ENCODE results near the gene MGAT5. TPM values are rescaled to one million over a fixed set of nuclear protein-coding genes. Genes with fewer than 3 reads are reported as not detected.

The MGAT5 gene
- total RNA-seq, 1 experiment from 2014 or later: 34.0 TPM

- no peak for ATAC-seq
- TF ChIP-seq CEBPB (IDR thresholded peaks at IDR 0.05; ENCODE audit: low read depth) (no peak), MAX (IDR thresholded peaks at IDR 0.05) (no peak), ELF1 (IDR thresholded peaks at IDR 0.05; ENCODE audit: borderline replicate concordance, low read depth) (no peak), EZH2phosphoT487 (IDR thresholded peaks at IDR 0.05; ENCODE audit: borderline replicate concordance) (no peak), CBX3 (IDR thresholded peaks at IDR 0.05; ENCODE audit: low read depth) (no peak), YY1 (IDR thresholded peaks at IDR 0.05; ENCODE audit: extremely low read depth, insufficient replicate concordance, low read depth, low read length) (no peak), ZNF274 (IDR thresholded peaks at IDR 0.05; ENCODE audit: low read depth, low read length) (no peak), ZFX (IDR thresholded peaks at IDR 0.05) (no peak), POLR2AphosphoS5 (IDR thresholded peaks at IDR 0.05; ENCODE audit: low read depth, low read length) (no peak), TCF7L2 (IDR thresholded peaks at IDR 0.05; ENCODE audit: borderline replicate concordance, extremely low read depth, insufficient read depth, insufficient read length) (no peak), RAD21 (IDR thresholded peaks at IDR 0.05; ENCODE audit: low read depth) (no peak), SIN3A (IDR thresholded peaks at IDR 0.05; ENCODE audit: low read depth) (no peak), SRF (IDR thresholded peaks at IDR 0.05; ENCODE audit: low read depth) (no peak), EGR1 (IDR thresholded peaks at IDR 0.05; ENCODE audit: low read depth) (no peak), FOSL1 (IDR thresholded peaks at IDR 0.05; ENCODE audit: low read depth) (no peak), ZBTB33 (IDR thresholded peaks at IDR 0.05; ENCODE audit: extremely low read depth, insufficient replicate concordance, low read length) (no peak)
- TF ChIP-seq, protein P1, sequence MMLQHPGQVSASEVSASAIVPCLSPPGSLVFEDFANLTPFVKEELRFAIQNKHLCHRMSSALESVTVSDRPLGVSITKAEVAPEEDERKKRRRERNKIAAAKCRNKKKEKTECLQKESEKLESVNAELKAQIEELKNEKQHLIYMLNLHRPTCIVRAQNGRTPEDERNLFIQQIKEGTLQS (IDR thresholded peaks at IDR 0.05): no peak
- TF ChIP-seq, protein P2, sequence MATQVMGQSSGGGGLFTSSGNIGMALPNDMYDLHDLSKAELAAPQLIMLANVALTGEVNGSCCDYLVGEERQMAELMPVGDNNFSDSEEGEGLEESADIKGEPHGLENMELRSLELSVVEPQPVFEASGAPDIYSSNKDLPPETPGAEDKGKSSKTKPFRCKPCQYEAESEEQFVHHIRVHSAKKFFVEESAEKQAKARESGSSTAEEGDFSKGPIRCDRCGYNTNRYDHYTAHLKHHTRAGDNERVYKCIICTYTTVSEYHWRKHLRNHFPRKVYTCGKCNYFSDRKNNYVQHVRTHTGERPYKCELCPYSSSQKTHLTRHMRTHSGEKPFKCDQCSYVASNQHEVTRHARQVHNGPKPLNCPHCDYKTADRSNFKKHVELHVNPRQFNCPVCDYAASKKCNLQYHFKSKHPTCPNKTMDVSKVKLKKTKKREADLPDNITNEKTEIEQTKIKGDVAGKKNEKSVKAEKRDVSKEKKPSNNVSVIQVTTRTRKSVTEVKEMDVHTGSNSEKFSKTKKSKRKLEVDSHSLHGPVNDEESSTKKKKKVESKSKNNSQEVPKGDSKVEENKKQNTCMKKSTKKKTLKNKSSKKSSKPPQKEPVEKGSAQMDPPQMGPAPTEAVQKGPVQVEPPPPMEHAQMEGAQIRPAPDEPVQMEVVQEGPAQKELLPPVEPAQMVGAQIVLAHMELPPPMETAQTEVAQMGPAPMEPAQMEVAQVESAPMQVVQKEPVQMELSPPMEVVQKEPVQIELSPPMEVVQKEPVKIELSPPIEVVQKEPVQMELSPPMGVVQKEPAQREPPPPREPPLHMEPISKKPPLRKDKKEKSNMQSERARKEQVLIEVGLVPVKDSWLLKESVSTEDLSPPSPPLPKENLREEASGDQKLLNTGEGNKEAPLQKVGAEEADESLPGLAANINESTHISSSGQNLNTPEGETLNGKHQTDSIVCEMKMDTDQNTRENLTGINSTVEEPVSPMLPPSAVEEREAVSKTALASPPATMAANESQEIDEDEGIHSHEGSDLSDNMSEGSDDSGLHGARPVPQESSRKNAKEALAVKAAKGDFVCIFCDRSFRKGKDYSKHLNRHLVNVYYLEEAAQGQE (IDR thresholded peaks at IDR 0.05; ENCODE audit: low read depth): no peak
- Histone ChIP-seq H3K27me3 (ENCODE audit: insufficient read depth, low read length) (no peaks in the 10 kb centered on the region), H4K20me1 (ENCODE audit: insufficient read depth) (no peaks in the 10 kb centered on the region), H3K27ac (ENCODE audit: low read depth, low read length) (no peak overlapping the region), H2AFZ (ENCODE audit: low read depth, low read length, poor library complexity, severe bottlenecking) (no peak overlapping the region), H3K9me2 (ENCODE audit: insufficient read depth) (no peaks in the 10 kb centered on the region), H3K9me3 (ENCODE audit: control insufficient read depth in 1 of 2, insufficient read depth in 1 of 2, low read depth in 1 of 2, low read length in 2 of 2) (no peaks in the 10 kb centered on the region), H3K79me2 (ENCODE audit: insufficient read depth, low read length) (no peaks in the 10 kb centered on the region; the same call in 1 of the 2 replicates), H3K4me2 (ENCODE audit: low read length) (no peak overlapping the region), H3K4me3 (replicated peaks in 1 of 2; ENCODE audit: low read depth in 1 of 2, low read length in 2 of 2) (no peak overlapping the region), H3K4me1 (ENCODE audit: control insufficient read depth in 1 of 2, insufficient read depth in 2 of 2, low read length in 2 of 2) (peaks cover 9 to 18% of the 10 kb centered on the region in 2 experiments; a peak in 2 of 4 replicates), H3K9ac (ENCODE audit: low read length) (no peak overlapping the region), H3K36me3 (ENCODE audit: control insufficient read depth in 1 of 2, insufficient read depth in 2 of 2, low read length in 2 of 2) (no peaks in the 10 kb centered on the region)
- ChIA-PET CTCF (interaction anchor here (1.2 kb wide), 1 partner anchor 102 kb away, joined by 3 read pairs; no protein-coding TSS in a partner anchor), RAD21 (ENCODE audit: low non-redundant PET in 1 of 2, low total read pairs in 2 of 2, uncharacterized antibody in 2 of 2, unreplicated experiment in 2 of 2) (no interaction called here), POLR2A (no interaction called here)
- BruUV-seq (replicated peaks): no TSS peak
- intact Hi-C loops (cut with micrococcal nuclease): no loop called here
- DNase-seq (ENCODE audit: low read depth, low spot score): no peak
Measured at GRCh38 chr2:134220344-134220974, 33.4 kb upstream of the MGAT5 start.

Measured in HCT116 (cell line).